Measurements from ENCODE around the gene RITA1. TPM values are rescaled to one million over a fixed set of nuclear protein-coding genes. Genes with fewer than 3 reads are reported as not detected.

The RITA1 gene
- total and polyA plus RNA-seq, 2 of the 4 experiments (the other 2 are of a cell fraction): 14.2 to 14.7 TPM

DNA sequence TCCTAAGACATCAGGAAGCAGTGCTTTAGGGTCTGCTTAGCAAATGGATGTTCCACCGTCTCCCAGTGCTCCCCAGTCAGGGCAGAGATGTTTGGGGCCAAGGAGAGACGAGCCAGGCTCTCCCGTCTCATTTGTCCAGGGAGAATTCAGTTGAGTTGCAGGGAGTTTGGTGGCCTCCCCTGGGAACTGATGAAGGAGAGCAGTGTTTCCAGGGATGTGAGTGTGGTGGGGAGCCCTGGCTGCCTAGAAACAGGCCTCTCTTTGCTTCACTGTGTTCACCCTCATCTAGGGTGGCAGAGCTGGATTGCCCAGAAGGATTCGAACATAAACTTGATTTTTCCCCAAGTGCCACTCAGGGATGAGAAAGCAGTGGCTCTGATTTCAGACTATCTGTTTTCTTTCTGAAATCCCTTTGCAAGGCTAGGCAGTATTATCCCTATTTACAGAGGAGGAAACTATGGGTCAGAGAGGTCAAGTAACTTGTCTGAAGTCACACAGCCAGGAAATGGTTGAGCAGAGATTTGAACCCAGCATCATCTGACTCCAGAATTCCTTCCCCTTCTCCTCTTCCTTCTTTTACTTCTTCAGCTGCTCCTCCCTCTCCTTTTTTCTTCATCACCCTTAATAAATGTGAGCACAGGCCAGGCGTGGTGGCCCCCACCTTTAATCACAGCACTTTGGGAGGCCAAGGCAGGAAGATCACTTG is 42.3 kb downstream of the RITA1 start:
- Histone ChIP-seq H3K4me2 (ENCODE audit: low read depth, low read length) (no peak overlapping the region), H3K27ac (ENCODE audit: insufficient read depth, low read length) (no peak overlapping the region), H3K27me3 (ENCODE audit: control insufficient read depth, insufficient read depth, low read length) (no peaks in the 10 kb centered on the region), H4K5ac (ENCODE audit: low read depth, low read length) (no peak overlapping the region), H3K56ac (ENCODE audit: extremely low read depth, insufficient read depth, low read length) (no peak overlapping the region), H4K20me1 (ENCODE audit: insufficient read depth, low read length) (peaks cover 5% of the 10 kb centered on the region; the same call in 1 of the 2 replicates), H4K8ac (ENCODE audit: low read depth in 2 of 2, low read length in 2 of 2) (no peak overlapping the region), H3K4me3 (ENCODE audit: insufficient read depth, low read depth, low read length) (no peak overlapping the region), H4K91ac (ENCODE audit: insufficient read depth, low read depth, low read length) (no peak overlapping the region), H3K4me1 (ENCODE audit: control insufficient read depth, insufficient read depth, low read length) (peaks cover 6% of the 10 kb centered on the region), H2BK5ac (ENCODE audit: low read depth, low read length, poor library complexity, severe bottlenecking) (no peak overlapping the region), H3K9me1 (ENCODE audit: insufficient read depth, low read length) (peaks cover 14% of the 10 kb centered on the region), H3K9me3 (ENCODE audit: control insufficient read depth, insufficient read depth, low read length) (peaks cover 4% of the 10 kb centered on the region), H2BK20ac (ENCODE audit: low read depth, low read length) (no peak overlapping the region), H3K23ac (ENCODE audit: low read depth, low read length) (no peak overlapping the region), H2BK120ac (ENCODE audit: low read depth, low read length) (no peak overlapping the region), H3K79me1 (ENCODE audit: low read depth in 1 of 2, low read length in 2 of 2) (0 out of 4 replicates have a peak, but pooled peaks cover 0 to 4% of the 10 kb centered on the region in 2 experiments), H3K18ac (ENCODE audit: low read depth, low read length) (no peak overlapping the region), H2AK5ac (ENCODE audit: low read depth, low read length) (no peak overlapping the region), H3K4ac (ENCODE audit: low read depth, low read length) (no peak overlapping the region), H3K9ac (ENCODE audit: low read depth, low read length) (no peak overlapping the region), H2BK15ac (ENCODE audit: low read depth, low read length) (no peak overlapping the region), H3K14ac (replicated peaks; ENCODE audit: low read depth, low read length) (no peak overlapping the region), H3K36me3 (ENCODE audit: control insufficient read depth, insufficient read depth, low read length) (peaks cover 33% of the 10 kb centered on the region), H2AK9ac (replicated peaks; ENCODE audit: low read depth, low read length, poor library complexity) (no peak overlapping the region), H2AFZ (replicated peaks; ENCODE audit: low read length, poor library complexity) (no peak overlapping the region)
- no peak for ATAC-seq (ENCODE audit: low read depth)
- WGBS, 2 experiments (ENCODE audit: extremely low coverage in 2 of 2, insufficient read length in 1 of 2): 80% methylated on average over 1 of the region's 5 CpGs; no CpG with 5 or more reads in 1 of the 2 experiments
- no peak for TF ChIP-seq MAFK (IDR thresholded peaks at IDR 0.05; ENCODE audit: low read depth, low read length)
- TF ChIP-seq, protein P1, sequence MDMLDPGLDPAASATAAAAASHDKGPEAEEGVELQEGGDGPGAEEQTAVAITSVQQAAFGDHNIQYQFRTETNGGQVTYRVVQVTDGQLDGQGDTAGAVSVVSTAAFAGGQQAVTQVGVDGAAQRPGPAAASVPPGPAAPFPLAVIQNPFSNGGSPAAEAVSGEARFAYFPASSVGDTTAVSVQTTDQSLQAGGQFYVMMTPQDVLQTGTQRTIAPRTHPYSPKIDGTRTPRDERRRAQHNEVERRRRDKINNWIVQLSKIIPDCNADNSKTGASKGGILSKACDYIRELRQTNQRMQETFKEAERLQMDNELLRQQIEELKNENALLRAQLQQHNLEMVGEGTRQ (IDR thresholded peaks at IDR 0.05; ENCODE audit: low read depth, low read length): no peak
- TF ChIP-seq RCOR1 (IDR thresholded peaks at IDR 0.05; ENCODE audit: insufficient replicate concordance, low read length): no peak
- no peak for TF ChIP-seq POLR2A (IDR thresholded peaks at IDR 0.05; ENCODE audit: low read depth, low read length)
- no peak for TF ChIP-seq BHLHE40 (IDR thresholded peaks at IDR 0.05; ENCODE audit: low read depth, low read length)
- TF ChIP-seq, protein P2, sequence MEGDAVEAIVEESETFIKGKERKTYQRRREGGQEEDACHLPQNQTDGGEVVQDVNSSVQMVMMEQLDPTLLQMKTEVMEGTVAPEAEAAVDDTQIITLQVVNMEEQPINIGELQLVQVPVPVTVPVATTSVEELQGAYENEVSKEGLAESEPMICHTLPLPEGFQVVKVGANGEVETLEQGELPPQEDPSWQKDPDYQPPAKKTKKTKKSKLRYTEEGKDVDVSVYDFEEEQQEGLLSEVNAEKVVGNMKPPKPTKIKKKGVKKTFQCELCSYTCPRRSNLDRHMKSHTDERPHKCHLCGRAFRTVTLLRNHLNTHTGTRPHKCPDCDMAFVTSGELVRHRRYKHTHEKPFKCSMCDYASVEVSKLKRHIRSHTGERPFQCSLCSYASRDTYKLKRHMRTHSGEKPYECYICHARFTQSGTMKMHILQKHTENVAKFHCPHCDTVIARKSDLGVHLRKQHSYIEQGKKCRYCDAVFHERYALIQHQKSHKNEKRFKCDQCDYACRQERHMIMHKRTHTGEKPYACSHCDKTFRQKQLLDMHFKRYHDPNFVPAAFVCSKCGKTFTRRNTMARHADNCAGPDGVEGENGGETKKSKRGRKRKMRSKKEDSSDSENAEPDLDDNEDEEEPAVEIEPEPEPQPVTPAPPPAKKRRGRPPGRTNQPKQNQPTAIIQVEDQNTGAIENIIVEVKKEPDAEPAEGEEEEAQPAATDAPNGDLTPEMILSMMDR (conservative IDR thresholded peaks at IDR 0.05; ENCODE audit: low read depth, low read length): no peak
- TF ChIP-seq CHD1 (IDR thresholded peaks at IDR 0.05; ENCODE audit: low read depth, low read length): no peak
- no peak for TF ChIP-seq CEBPB (IDR thresholded peaks at IDR 0.05; ENCODE audit: low read depth, low read length)
- no peak for TF ChIP-seq MXI1 (IDR thresholded peaks at IDR 0.05; ENCODE audit: borderline replicate concordance, low read depth, low read length)
- TF ChIP-seq MAZ (IDR thresholded peaks at IDR 0.05; ENCODE audit: borderline replicate concordance, low read depth, low read length): no peak
- TF ChIP-seq RFX5 (IDR thresholded peaks at IDR 0.05; ENCODE audit: low read depth, low read length): no peak
- TF ChIP-seq NFE2L2 (IDR thresholded peaks at IDR 0.05; ENCODE audit: low read depth, low read length): no peak
- no peak for TF ChIP-seq RAD21 (IDR thresholded peaks at IDR 0.05; ENCODE audit: low read length)
- TF ChIP-seq FOS (IDR thresholded peaks at IDR 0.05; ENCODE audit: low read depth, low read length): no peak
- no peak for TF ChIP-seq SMC3 (IDR thresholded peaks at IDR 0.05; ENCODE audit: low read depth, low read length)
- TF ChIP-seq, protein P3, sequence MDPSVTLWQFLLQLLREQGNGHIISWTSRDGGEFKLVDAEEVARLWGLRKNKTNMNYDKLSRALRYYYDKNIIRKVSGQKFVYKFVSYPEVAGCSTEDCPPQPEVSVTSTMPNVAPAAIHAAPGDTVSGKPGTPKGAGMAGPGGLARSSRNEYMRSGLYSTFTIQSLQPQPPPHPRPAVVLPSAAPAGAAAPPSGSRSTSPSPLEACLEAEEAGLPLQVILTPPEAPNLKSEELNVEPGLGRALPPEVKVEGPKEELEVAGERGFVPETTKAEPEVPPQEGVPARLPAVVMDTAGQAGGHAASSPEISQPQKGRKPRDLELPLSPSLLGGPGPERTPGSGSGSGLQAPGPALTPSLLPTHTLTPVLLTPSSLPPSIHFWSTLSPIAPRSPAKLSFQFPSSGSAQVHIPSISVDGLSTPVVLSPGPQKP (IDR thresholded peaks at IDR 0.05; ENCODE audit: borderline replicate concordance, low read depth, low read length): no peak
- dilution Hi-C loops (cut with HindIII; ENCODE audit: low sequenced_read_pairs, unreplicated experiment) (no loop called here), in situ Hi-C loops (cut with MboI; ENCODE audit: low sequenced_read_pairs) (no loop called here), intact Hi-C loops (cut with micrococcal nuclease) (no loop called here)
- no TSS peak for BruUV-seq (replicated peaks)
- DNase-seq: no peak
- POLR2A ChIA-PET (ENCODE audit: unreplicated experiment): no interaction called here
- CTCF ChIA-PET: no interaction called here

Measured in IMR-90 (cell line).